DMS79 (cell line): ENCODE measurements around the gene APOBEC2.

ENCODE experiments used
- DNase-seq: peaks from one replicate; lab custom pipeline; 2025; lab: John Stamatoyannopoulos, UW

APOBEC2 gene

GRCh38 chr6:41059556-41059955, 6.6 kb downstream of the APOBEC2 start:
- DNase-seq, result no peak

GRCh38 chr6:41061196-41061726, 8.3 kb downstream of the APOBEC2 start:
- no peak for DNase-seq

GRCh38 chr6:41062056-41062455, 9.1 kb downstream of the APOBEC2 start:
- no peak for DNase-seq

GRCh38 chr6:41063884-41064285, 10.9 kb downstream of the APOBEC2 start:
- no peak for DNase-seq

GRCh38 chr6:41064841-41065240, 11.8 kb downstream of the APOBEC2 start:
- DNase-seq, result no peak

- DNase-seq, result no peak
Observed at GRCh38 chr6:41065550-41066026, 12.6 kb downstream of the APOBEC2 start.

- DNase-seq, result peak; percentile 18
Observed at GRCh38 chr6:41066867-41067304, 13.9 kb downstream of the APOBEC2 start.

GRCh38 chr6:41071501-41071922, 18.5 kb downstream of the APOBEC2 start:
- peak; percentile 63 for DNase-seq

GRCh38 chr6:41071923-41072835, 19.2 kb downstream of the APOBEC2 start, which contains the start of gene OARD1:
Gene OARD1, minus strand, starts transcription at chr6:41072356. Its CDS starts 722 bp downstream, at chr6:41071634.
- peak; percentile 99 for DNase-seq

GRCh38 chr6:41072836-41073202, 19.8 kb downstream of the APOBEC2 start, which contains the start of gene NFYA:
Gene NFYA, plus strand, starts transcription at chr6:41072974. Its CDS starts 6,116 bp downstream, at chr6:41079090.
- DNase-seq, result no peak

GRCh38 chr6:41073203-41073967, 20.4 kb downstream of the APOBEC2 start:
- DNase-seq, result peak; percentile 52

- DNase-seq, result no peak
Observed at GRCh38 chr6:41073968-41074691, 21.1 kb downstream of the APOBEC2 start.

- DNase-seq, result no peak
Observed at GRCh38 chr6:41074692-41075436, 21.9 kb downstream of the APOBEC2 start.

GRCh38 chr6:41075651-41076626, 22.9 kb downstream of the APOBEC2 start:
- DNase-seq, result no peak

- no peak for DNase-seq
Observed at GRCh38 chr6:41077536-41077935, 24.5 kb downstream of the APOBEC2 start.

- DNase-seq, result no peak
Observed at GRCh38 chr6:41078101-41078500, 25.1 kb downstream of the APOBEC2 start.

- no peak for DNase-seq
Observed at GRCh38 chr6:41079080-41079479, 26.1 kb downstream of the APOBEC2 start.

GRCh38 chr6:41080621-41081020, 27.6 kb downstream of the APOBEC2 start:
- no peak for DNase-seq

GRCh38 chr6:41083072-41083471, 30.1 kb downstream of the APOBEC2 start:
- no peak for DNase-seq

GRCh38 chr6:41085182-41085581, 32.2 kb downstream of the APOBEC2 start:
- DNase-seq, result no peak
